GM18507 (cell line): ENCODE measurements around the gene DNAH11.
A peak's percentile ranks its signal among the peaks of the same experiment; 100 is the strongest.
"Not testable (repeated sequence)": the region's sequence is repeated elsewhere in the genome, so short reads cannot be mapped to it uniquely, and the experiment has no call there.

Source experiments
- DNase-seq: peaks from one replicate; pipeline ENCODE4 v3.0.0; 2011; ENCODE audit warnings: low read depth; ENCODE audit not compliant: insufficient read length; ENCODE audit errors: extremely low spot score
- FAIRE-seq: peaks from 2 replicates; lab custom pipeline; 2011; peaks lifted over from hg19 to GRCh38; lab: Jason Lieb, UNC

DNAH11 gene

DNA sequence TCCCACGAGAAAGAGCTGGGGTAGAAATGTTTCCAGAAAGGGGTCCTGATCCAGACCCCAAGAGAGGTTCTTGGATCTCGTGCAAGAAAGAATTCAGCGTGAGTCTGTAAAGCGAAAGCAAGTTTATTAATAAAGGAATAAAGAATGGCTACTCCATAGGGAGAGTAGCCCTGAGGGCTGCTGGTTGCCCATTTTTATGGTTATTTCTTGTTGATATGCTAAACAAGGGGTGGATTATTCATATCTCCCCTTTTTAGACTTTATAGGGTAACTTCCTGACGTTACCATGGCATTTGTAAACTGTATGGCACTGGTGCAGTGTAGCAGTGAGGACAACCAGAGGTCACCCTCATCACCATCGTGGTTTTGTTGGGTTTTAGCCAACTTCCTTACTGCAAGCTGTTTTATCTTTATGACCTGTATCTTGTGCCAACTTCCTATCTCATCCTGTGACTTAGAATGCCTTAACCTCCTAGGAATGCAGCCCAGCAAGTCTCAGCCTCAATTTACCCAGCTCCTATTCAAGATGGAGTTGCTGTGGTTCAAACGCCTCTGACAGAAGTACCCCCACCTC is 322.9 kb downstream of the DNAH11 start:
- DNase-seq, FAIRE-seq: not testable (repeated sequence)

DNA sequence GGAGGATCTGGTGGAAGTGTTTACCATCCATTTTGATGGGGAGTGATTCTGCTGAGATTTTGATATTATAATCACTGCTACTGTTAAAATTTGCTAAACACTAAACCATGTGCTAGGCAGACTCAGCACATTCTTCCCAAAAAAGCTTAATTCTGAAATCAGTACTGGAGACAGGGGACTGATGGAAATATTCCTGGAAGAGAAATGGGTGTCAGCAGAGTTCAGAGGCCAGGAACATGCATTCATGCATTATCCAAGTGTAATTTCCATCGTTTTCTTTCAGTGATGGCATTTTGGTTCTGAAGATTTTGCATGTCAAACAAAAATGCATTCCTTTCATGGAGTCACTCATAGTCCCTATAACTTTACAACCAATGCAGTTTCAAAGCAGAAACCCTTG is 323.9 kb downstream of the DNAH11 start:
- DNase-seq (no peak), FAIRE-seq (no peak)

DNA sequence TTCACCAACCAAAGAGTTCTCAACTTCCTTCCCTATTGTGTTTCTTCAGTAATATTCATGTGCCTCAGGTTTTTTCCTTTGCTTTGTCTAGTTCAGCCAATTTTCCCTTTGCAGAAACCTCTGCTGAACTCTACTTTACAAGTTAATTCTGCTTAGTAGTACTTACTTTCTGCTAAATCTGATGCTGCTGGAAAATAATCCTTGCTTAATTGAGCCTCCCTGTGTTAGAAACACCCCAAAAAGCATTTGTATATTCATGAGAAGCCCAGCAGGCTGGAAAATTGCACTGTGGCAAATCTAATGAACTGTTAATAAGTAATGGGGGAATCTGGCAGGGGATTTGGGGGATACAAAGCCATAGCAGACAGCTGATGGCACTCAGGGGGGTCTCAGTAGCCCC is 324.4 kb downstream of the DNAH11 start:
- DNase-seq, result no peak
- no peak for FAIRE-seq

DNA sequence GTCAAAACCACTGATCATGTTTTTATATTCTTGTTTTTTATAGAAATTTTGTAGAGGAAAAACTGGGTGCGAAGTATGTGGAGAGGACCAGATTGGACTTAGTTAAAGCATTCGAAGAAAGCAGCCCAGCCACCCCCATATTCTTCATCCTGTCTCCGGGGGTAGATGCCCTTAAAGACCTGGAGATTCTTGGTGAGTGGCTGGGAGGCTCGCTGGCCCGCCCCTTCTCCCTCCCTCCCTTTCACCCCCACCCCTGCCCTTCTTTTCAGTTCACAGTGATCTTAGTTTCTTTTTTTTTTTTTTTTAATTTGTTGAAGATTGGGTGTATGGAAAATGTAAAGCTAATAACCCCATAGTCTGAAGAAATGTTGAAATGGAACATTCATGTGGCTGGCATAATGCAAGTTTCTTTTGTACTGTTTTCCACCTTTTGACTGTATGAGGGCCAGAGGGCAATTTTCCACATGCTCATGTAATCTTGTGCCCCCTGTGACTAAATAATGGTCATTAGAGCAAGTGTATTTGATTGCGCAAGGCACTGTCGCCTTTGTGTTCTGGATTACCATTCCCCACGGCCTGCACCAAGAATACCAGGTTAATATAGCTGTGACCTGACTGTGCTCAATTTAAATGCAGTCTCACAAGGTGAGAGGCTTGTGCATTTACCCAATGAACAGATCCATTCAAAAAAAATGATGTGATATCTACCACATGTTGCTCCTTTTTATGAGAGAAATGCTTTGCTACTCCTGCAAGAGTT is 325.2 kb downstream of the DNAH11 start:
- FAIRE-seq (no peak), DNase-seq (no peak)

DNA sequence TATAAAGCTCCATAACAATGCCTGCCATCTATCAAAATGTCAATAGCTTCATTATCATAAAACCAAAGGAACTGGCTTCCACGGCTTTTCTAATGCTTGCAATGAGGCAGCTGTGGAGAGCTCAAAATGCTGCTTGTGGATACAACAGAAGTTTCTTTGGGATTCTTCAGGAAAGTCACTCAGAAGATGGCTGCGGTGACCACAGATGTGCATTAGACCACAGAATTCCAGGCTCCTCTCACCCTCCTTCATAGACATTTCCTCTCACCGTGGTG is 325.7 kb downstream of the DNAH11 start:
- DNase-seq, result no peak
- no peak for FAIRE-seq

DNA sequence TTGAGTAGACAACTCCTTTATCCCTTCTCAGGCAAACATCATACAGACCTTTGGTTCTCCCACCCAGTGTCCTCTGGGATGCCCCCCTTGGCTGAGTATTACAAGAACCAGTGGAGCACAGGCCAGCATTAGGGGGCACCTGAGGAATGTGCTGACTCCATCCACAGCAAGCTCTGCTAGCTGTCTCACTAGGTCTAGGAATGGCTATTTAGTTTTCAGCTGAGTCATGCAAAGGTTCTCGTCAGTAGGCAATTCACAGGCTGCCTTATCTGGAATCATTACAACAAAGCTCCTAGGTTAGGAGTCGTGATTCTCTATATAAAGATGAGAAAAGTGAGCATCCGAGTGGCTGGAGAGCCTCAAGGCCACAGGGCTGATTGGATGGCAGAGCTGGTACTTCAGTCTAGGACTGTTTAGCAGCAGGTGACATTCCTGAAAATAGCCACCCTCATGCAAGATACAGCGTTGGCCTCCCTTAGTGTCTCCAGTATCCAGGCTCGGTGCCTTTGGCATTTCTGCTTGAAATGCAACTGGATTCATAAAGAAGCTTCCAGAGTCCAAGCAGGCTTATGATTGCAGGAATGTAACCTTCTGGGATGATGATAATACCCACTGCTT is 327.1 kb downstream of the DNAH11 start:
- FAIRE-seq, result no peak

DNA sequence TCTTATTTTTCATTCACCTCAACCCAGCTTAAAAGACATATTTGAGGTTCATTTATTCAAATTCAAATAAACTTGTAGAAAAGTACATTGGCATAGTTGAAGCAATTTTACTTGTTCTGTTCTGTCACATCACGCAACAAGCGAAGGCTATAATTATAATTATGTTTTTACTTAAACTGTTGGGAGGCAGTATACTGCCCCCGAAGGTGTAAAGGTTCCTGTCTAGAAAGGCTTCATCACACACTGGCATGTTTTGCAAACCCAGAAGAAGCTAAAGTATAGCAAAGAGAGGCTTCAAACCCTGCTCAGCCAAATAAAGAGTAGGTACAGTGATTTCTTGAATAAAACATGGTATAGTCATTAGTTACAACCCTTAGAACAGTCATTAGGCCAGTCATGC is 340.2 kb downstream of the DNAH11 start:
- FAIRE-seq, result no peak

More for the DNA sequence above, 327.1 kb downstream of the DNAH11 start:
- DNase-seq, result no peak

DNA sequence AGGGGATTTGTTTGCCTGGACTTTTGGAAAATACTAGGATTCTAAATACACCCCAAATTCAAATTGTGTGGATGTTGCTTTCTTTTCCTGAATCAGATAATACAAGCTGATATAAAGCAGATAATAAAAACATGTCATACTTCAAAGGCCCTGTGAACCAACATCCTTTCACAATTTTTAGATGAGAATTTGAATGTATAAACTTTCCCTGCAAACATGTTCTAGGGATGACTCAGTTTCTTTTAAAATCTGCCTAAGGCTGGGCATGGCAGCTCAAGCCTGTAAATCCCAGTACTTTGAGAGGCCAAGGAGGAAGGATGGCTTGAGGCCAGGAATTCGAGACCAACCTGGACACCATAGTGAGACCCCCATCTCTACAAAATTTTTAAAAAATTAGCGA is 340.7 kb downstream of the DNAH11 start:
- DNase-seq, FAIRE-seq: not testable (repeated sequence)

More for the DNA sequence above, 340.2 kb downstream of the DNAH11 start:
- DNase-seq, result no peak

DNA sequence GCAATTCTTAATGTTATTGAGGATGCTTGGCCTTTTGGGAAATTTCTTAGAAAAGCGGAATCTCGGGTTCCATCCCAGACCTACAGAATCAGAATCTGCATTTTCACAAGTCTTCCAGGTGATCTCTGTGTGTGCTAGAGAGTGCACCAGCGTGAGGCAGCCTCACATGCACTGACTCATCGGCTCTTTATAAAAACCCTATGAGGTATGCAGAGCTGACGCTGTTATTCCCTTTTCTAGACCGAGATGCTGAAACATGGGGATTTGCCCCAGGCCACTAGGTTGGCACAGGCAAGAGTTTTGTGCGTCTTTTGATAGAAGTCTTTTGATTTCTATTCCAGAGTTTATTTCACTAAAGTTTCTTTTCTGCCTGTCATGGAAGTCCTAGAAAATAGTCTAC is 341.7 kb downstream of the DNAH11 start:
- no peak for FAIRE-seq

DNA sequence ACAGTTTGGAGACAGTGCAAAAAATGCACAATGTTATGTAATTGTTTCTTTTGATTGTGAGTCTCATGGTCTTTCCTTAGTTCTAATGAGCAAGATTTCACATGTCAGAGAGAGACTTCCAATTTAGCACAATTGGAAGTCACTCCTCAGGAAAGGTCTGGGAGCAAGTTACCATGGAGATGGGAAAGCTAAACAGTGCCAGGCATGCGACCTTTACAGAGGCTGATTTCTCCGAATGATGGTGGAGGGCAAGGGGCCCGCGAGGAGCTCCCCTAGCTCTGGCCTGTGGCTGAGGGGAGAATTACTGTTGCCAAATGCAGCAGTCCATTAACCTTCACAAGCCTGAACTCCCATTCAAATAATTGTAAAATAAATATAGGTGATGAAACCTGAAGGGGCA is 343.6 kb downstream of the DNAH11 start:
- DNase-seq, result no peak
- no peak for FAIRE-seq

More for the DNA sequence above, 341.7 kb downstream of the DNAH11 start:
- no peak for DNase-seq

DNA sequence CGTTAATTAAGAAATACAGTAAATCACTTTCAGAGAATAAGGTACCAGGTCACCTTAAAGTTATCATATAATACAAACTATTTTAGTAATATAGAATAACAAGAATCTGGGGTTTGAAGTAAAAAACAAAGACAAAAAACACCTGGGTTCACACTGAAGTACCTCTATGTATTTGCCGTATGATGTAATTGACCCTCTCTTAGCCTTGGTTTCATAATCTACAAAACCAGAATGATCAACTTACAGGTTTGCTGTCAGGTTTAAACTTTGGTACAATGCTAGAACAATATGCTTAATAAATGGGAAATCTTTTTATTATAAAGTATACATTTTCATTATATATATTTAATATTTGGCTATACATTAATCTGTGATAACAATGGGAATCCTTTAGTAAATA is 344.5 kb downstream of the DNAH11 start:
- no peak for FAIRE-seq
- DNase-seq, result no peak

DNA sequence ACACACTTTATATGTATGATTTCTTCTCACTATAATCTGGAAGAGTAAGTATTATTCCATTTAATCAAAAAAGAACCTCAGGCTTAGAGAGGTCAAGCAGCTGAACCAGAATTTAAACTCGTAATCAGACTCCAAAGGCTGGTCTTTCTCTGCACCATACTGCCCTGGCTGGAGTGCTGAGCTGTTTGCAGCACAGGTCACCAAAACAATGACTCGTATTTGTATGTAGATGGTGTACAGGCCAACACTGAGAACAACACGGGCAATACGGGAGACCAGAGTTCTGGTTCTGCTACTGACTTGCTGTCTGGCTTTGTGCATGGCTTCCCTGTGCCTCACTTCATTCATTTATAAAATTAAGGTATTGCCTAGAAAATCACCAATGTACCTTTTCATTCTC is 344.9 kb downstream of the DNAH11 start:
- FAIRE-seq, result no peak
- no peak for DNase-seq

DNA sequence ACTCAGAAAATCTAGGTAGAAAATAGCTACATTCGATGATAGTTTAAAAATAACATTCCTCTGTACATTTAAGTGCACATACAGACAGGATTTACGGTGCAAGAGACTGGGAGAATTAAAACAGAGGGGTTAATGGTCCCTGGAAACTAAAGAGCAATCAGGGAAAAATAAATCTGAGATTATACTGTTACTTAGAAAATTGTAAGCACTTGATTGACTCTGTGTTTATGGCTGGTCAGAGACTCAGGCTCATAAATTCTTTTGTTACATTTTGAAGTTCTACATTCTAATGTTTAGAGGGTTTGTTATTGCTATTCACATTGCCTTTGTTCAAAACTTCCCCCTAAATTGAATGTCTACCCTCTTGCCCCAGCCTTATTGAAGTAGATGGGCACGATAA is 348.5 kb downstream of the DNAH11 start:
- DNase-seq (no peak), FAIRE-seq (no peak)

DNA sequence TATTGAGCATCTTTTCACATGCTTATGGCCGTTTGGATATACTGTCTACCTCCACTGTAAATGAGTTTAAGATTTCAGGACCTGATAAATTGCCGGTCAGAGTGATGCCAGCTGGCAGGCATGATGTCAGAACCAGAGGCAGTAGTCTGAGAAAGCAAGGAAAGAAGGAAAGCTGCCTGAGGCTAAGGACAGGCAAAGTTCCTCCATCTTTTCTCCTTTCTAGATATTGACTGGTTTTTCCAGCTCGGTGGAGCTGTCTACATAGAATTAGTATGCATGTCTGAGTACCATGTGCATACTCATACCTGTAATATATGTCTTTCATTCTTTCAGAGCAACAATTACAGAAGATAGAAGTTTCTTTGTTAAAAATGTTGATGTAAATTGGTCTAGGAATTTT is 350.6 kb downstream of the DNAH11 start:
- FAIRE-seq, result no peak

DNA sequence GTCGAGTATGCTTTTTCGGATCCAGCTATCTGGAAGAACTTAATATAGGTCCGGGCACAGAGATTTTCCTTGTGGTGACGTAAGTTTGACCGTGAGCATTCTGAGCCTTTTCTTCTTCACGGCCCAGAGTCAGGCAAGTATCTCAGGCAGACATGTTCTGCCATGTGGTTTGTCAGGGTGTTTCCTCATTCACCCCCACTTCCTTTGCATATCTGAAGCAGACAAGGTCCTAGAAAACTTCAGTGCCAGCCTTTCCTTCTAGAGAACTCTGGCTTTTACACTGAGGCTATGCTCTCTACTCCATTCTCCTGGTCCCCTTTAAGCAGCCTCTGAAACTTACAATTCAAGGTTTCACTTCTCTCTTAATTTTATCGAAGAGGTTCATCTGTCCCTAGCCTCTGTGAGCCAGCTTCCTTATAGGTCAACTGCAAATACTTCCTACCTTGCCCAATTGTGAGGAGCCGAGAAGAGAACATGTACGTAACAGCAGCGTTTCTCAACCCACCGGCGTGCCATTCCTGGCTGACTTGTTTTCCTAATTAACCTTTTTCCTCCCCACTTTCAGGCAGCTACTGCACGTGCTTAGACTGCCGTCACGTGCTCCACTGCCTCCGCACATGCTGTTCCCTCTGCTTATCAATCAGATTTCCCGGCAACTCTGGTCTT is 355.6 kb downstream of the DNAH11 start:
- FAIRE-seq (peak; percentile 93), DNase-seq (peak; percentile 42)

More for the DNA sequence above, 350.6 kb downstream of the DNAH11 start:
- no peak for DNase-seq

DNA sequence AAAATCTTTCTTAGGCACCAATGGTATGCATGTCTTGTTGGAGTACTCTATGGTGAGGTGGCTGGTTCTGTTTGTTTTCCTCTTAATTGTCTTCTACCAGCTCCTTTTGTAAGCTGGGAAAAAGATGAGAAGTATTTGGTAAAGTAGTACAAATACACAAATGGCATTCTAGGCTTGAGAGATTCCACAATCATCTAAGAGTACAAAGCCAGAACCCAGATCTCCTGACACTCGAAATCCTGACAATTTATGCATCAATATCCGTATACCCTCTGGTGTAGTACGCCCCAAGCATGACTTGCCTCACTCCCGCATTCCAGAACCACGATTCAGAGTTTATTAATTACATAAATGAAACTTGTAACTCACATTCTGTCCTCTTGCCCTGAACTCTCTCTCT is 359.4 kb downstream of the DNAH11 start:
- DNase-seq (no peak), FAIRE-seq (no peak)

DNA sequence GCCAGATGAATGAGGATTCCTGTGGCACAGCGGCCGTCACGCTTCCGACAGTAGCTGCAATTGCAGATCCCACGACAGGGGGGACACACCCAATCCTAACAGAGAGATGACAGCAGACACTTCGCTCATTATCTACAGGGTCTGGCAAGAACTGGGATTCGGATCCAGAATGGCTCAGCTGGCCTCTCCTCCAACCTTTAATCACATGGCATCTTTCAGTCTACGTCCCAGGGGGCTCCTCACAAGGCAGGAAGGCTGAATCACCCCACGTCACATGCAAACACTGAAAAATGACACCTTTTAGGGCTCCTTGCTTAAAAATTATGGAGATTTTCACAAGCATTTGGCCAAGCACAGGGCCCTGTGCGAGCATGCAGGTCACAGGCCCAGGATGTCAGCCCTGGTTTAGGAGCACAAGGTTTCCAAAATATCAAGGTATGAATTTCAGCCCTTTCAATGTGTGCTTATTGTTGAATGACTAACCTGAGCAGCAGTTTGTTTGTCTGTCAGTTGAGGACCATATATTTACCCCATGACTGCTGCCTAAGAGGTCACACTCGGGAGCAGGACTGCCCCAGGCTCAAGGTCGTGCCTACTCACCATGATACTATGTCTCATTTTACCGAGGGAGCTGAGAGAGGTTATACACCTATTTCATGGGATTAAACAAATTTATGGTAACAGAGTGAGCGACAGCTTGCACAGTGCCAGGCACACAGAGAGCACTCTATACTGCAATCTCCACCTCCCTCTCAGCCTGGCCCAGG is 360.4 kb downstream of the DNAH11 start:
- FAIRE-seq (no peak), DNase-seq (no peak)

DNA sequence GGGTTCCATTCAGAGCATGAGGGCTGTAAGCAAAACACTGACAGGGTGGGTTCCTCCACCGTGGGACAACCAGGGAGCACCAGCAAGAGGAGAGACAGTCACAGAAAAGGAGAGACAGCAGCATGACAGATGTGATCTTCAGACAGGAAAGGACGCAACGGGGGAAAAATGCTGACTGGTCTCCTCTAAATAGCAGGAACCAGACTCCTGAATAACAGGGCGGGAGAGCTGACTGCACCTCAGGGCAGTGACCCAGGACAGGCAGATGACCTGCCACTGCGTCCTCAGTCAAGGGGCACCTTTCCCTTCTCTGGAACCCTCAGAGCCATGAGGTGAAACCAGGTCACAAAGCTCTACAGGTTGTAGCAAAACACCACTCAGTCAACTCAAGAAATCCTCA is 365.9 kb downstream of the DNAH11 start:
- no peak for DNase-seq
- FAIRE-seq, result no peak

DNA sequence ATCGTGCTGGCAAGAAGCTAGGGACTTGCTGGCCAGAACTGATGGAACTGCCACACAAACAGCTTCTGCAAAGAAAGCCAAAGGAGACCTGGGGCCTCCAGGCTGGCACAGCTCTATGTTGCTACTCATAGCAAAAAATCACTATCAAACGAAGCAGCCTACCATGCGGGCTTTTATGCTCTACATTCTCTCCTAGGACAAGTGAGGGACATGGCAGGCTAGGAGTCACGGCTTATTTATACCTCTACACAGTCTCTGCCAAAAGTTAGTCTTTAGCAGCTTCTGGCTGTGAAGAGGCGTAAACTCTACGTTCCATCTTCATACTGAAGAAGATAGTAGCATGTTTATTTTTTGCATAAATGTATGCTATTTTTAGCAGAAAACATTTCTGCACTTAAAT is 367.4 kb downstream of the DNAH11 start:
- DNase-seq (no peak), FAIRE-seq (no peak)

DNA sequence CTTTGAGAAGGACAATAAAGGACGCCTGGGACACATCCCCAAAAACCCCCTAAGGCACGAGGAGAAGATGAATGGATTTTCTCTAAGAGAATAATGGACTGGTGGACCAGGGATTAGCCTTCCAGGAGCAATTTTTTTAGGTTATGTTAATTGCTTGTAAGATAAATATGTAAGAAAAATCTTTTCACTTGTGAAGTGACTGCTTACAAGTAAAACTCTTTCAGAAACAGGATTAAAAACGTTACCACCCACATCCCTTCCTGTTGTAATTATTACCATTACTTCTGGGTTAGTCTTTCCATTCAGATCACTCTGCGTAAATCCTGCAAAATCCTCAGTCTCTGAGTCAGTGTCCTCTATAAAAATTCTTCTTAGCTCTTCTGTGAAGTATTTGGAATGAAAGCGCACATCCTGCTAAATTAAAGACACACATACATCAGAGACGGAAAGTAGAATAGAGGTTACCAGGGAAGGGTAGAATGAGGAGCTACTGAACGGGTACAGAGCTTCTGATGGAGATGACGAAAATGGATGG is 368.6 kb downstream of the DNAH11 start:
- FAIRE-seq (no peak), DNase-seq (no peak)
